Measurements from ENCODE around the gene DNA2.

DNA2 gene

GRCh38 chr10:68446179-68446578 lies 25.6 kb downstream of the DNA2 start:
- in situ Hi-C loops (cut with MboI; ENCODE audit: low sequenced_read_pairs) = no loop called here

GRCh38 chr10:68442971-68443370 lies 28.8 kb downstream of the DNA2 start:
- in situ Hi-C loops (cut with MboI; ENCODE audit: low sequenced_read_pairs) = no loop called here

GRCh38 chr10:68440898-68441297 lies 30.9 kb downstream of the DNA2 start:
- in situ Hi-C loops (cut with MboI; ENCODE audit: low sequenced_read_pairs) = no loop called here

GRCh38 chr10:68435803-68436202 lies 36.0 kb downstream of the DNA2 start:
- in situ Hi-C loops (cut with MboI; ENCODE audit: low sequenced_read_pairs) = no loop called here

- in situ Hi-C loops (cut with MboI; ENCODE audit: low sequenced_read_pairs) = no loop called here
Observed at GRCh38 chr10:68434657-68435056, 37.1 kb downstream of the DNA2 start.

DNA sequence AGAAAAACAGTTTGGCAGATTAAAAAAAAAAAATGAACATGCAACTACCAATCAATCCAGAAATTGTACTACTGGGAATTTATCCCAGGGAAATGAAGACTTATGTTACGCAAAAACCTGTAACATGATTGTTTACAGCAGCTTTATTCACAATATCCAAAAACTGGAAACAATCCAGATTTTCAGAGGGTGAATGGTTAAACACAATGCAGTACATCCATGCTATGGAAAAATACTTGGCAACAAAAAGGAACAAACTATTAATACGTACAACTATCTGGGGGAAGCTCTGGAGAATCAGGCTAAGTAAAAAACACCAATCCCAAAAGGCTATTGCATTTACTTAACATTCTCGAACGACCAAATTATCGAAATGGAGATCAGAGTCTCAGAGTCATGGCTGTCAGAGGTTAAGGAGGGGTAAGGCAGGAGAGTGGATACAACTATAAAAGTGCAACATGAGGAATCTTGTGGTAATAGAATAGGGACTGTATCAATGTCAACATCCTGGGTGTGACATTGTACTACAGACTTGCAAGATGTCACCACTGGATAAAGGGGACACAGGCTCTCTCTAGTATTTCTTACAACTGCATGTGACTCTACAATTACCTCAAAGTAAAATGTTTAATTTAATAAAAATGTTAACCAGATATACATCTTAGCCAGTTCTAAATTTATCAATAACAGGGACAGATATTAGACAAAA lies 43.2 kb downstream of the DNA2 start:
- in situ Hi-C loops (cut with MboI; ENCODE audit: low sequenced_read_pairs) = no loop called here

DNA sequence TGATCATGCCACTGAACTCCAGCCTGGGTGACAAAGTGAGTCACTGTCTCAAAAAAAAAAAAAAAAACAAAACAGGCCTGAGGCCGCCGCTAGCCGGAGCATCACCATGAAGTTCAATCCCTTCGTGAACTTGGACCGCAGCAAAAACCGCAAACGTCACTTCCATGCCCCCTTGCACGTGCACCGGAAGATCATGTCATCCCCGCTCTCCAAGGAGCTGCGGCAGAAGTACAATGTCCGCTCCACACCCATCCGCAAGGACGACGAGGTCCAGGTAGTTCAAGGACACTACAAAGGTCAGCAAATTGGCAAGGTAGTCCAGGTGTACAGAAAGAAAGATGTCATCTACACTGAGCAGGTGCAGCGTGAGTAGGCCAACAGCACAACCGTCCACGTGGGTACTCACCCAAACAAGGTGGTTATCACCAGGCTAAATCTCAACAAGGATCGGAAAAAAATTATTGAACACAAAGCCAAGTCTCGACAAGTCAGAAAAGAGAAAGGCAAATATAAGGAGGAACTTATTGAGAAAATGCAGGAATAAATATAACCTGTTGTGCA lies 47.2 kb downstream of the DNA2 start:
- in situ Hi-C loops (cut with MboI; ENCODE audit: low sequenced_read_pairs) = no loop called here

GRCh38 chr10:68423522-68423921 lies 48.3 kb downstream of the DNA2 start:
- in situ Hi-C loops (cut with MboI; ENCODE audit: low sequenced_read_pairs) = no loop called here

DNA sequence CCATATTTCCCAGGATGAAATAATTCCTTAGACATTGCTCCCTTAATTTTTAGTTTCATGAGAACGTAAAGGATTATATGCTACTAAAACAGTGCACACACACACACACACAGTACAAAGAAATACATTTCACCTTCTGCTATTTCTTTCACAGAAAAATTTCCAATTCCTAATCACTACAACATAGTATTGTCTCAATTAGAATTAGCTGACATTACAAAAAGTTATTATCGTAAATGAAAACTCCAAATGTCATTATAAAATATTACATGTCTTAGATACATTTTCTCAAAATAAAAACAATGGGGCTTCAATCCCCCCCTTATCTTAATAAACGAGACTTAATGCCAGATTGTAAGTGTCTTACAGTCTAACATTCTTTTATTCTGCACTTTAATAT lies 52.4 kb downstream of the DNA2 start:
- in situ Hi-C loops (cut with MboI; ENCODE audit: low sequenced_read_pairs) = no loop called here

GRCh38 chr10:68408898-68409518 lies 62.8 kb downstream of the DNA2 start:
- in situ Hi-C loops (cut with MboI; ENCODE audit: low sequenced_read_pairs) = no loop called here

DNA sequence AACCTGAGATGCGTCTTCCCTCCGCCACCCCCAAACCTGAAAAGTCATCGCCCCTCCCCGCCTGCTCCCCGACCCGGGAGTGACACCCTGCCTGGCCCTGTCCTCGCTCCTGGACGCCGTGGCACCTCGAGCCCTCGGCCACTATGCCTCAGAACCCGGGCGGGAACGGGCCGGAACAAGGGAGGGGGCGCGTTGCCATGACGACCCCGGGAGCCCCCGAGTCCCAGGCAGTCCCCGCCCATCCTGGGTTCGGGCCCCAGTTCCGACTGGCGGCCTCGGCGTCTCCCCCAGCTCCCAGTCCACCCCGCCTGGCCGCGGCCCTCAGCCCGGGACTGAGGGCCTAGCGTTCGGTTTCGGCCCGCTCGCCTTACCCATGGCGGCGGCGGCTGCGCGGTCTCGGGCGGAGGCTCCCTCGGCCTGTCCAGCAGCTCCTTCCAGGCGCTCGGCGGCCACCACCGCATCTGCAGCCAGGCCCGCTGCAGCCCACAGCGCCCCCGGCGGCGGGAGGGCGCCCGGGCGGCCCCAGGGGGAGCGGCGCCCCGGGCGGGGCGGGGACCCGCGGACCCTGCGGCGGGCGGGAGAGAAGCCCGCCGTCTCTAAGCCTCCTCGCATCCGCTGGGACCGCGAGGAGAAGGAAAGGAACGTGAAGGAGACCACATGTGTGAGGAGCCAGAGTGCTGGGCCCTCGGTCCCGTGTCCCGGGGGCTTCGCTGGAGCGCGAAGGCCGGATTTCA lies 64.8 kb downstream of the DNA2 start, which contains the start of gene RUFY2:
Gene RUFY2 (minus strand): TSS at position 463 of the 734 bp plus-strand sequence. CDS start 88 bp downstream, at position 375.
- in situ Hi-C loops (cut with MboI; ENCODE audit: low sequenced_read_pairs) = no loop called here

DNA sequence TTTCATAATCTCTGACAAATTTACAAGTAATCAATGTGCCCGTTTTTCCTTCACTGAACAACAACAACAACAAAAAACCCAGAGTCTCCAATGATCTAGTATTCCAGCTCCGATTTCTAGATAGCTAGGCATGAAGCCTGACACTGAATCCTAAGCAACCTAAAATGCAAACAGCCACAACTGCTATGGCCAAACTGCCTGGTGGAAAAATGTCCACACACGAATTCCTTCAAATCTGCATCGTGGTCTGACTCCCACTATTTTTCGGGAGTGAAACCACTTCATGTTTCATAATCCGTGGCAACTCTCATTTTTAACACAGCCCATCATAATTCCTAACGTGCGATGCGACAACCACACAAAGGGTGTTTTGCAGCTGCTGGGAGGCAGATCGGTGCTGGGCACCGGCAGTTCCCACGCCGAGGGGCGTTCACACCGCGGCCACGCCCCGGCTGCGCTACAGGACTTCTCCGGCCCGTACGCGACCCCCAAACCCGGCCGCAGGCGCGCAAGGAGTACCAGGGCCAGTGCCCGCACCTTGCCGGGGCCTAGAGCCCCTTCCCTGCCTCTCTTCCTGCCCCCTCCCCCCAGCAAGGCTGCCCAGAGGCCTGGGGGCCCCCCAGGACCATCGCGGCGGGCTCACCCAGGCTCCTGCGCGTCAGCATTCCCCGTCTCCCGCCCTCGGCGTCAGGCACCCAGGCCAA lies 65.5 kb downstream of the DNA2 start:
- in situ Hi-C loops (cut with MboI; ENCODE audit: low sequenced_read_pairs) = no loop called here

GRCh38 chr10:68403701-68404100 lies 68.1 kb downstream of the DNA2 start:
- in situ Hi-C loops (cut with MboI; ENCODE audit: low sequenced_read_pairs) = no loop called here

- in situ Hi-C loops (cut with MboI; ENCODE audit: low sequenced_read_pairs) = no loop called here
Observed at GRCh38 chr10:68402276-68402675, 69.5 kb downstream of the DNA2 start.

DNA sequence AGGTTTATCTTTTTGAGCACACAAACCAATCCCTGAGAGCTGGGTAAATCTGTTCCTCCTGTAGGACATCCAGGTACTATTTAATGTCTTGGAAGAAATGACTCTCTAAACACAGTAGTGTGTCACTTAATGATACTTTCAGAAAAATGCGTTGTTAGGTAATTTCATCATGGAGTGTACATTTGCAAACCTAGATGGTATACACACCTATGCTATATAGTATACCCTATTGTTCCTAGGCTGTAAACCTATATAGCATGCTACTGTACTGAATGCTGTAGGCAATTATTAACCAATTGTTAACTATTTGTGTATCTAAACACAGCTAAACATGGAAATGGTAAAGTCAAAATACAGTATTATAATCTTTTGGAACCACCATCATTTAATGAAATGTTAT lies 74.8 kb downstream of the DNA2 start:
- in situ Hi-C loops (cut with MboI; ENCODE audit: low sequenced_read_pairs) = no loop called here

- in situ Hi-C loops (cut with MboI; ENCODE audit: low sequenced_read_pairs) = no loop called here
Observed at GRCh38 chr10:68385740-68386139, 86.0 kb downstream of the DNA2 start.

- in situ Hi-C loops (cut with MboI; ENCODE audit: low sequenced_read_pairs) = no loop called here
Observed at GRCh38 chr10:68371604-68372003, 100.2 kb downstream of the DNA2 start.

- in situ Hi-C loops (cut with MboI; ENCODE audit: low sequenced_read_pairs) = no loop called here
Observed at GRCh38 chr10:68367121-68367520, 104.7 kb downstream of the DNA2 start.

DNA sequence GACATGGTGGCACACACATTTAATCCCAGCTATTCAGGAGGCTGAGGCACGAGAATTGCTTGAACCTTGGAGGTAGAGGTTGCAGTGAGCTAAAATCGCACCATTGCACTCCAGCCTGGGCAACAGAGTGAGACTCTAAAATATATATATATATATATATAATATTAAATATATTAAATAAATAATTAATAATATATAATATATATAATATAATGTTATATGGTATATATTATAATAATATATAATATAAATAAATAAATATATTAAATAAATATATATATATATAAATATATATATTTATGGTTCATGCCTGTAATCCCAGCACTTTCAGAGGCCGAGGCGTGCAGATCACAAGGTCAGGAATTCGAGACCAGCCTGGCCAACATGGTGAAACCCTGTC lies 105.2 kb downstream of the DNA2 start:
- in situ Hi-C loops (cut with MboI; ENCODE audit: low sequenced_read_pairs) = no loop called here

DNA sequence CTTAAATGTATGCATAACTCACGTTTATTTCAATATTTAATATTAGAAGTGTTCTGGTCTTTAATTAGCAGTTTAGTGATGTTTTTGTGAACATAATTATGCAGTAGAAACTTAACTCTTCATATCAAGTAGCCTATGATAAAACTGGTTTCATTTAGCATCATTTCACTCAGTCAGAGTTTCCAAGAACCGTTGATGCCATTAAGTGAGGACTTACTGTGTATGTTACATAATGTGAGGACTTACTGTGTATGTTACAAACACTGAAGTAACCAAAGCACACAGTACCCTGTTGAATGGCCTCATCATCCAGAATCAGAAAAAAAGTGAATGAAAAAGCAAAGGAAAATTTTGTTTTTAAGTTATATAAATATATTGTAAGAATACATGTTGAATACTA lies 106.2 kb downstream of the DNA2 start:
- in situ Hi-C loops (cut with MboI; ENCODE audit: low sequenced_read_pairs) = no loop called here

Measured in HL-60/S4 treated with retinoic acid at 250 ng/mL for 4 days and 3 days (cell line).